ENCODE data around the gene CDK11A.

The CDK11A gene

GRCh38 chr1:1658583-1659549 is 65.3 kb downstream of the CDK11A start, which contains the start of gene CDK11B:
Gene CDK11B (minus strand): TSS chr1:1659004. CDS start chr1:1657485, 1,519 bp downstream.
- DNase-seq, result peak; percentile 96 to 97

Measured in CD4-positive, alpha-beta T cell treated with Interleukin-1 beta for 1 hour (primary cell).